AG10803 (cell line): ENCODE measurements around the gene CYCS.
A peak's percentile ranks its signal among the peaks of the same experiment; 100 is the strongest.
"Not testable (repeated sequence)": the region's sequence is repeated elsewhere in the genome, so short reads cannot be mapped to it uniquely, and the experiment has no call there.

ENCODE experiments used
- DNase-seq: peaks from one replicate; pipeline ENCODE4 v3.0.0; 2010; ENCODE audit warnings: low read depth
- H3K4me3 ChIP-seq: 2 replicates; pipeline ENCODE4 v1.5.1; 2011; ENCODE audit warnings: mild to moderate bottlenecking, low read length, control low read depth
- TF ChIP-seq, protein P1 (sequence below): conservative IDR thresholded peaks from 2 replicates; pipeline ENCODE4 v1.5.1; 2011; ENCODE audit warnings: mild to moderate bottlenecking, low read length, control low read depth, inconsistent platforms

Gene CYCS

DNA sequence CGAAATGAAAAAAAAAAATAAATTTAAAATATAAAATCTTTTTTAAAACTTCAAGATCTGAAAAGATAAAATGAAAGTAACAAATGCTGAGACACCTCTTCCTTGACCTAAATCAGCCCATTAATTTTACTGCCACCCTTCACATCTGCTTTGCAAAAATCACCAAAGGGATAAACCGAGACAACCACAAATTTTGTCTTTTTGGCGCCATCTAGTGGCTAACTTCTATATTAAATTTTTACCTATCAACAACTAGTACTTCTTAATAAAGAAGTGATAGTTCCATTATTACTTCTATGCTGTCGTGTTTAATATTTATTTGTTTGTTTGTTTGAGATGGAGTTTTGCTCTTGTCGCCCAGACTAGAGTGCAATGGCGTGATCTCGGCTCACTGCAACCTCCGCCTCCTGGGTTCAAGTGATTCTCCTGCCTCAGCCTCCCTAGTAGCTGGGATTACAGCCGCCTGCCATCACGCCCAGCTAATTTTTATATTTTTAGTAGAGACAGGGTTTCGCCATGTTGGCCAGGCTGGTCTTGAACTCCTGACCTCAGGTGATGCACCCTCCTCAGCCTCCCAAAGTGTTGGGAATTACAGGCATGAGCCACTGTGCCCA, 35.0 kb upstream of the CYCS start:
- not testable (repeated sequence) for H3K4me3 ChIP-seq
- TF ChIP-seq, protein P1, sequence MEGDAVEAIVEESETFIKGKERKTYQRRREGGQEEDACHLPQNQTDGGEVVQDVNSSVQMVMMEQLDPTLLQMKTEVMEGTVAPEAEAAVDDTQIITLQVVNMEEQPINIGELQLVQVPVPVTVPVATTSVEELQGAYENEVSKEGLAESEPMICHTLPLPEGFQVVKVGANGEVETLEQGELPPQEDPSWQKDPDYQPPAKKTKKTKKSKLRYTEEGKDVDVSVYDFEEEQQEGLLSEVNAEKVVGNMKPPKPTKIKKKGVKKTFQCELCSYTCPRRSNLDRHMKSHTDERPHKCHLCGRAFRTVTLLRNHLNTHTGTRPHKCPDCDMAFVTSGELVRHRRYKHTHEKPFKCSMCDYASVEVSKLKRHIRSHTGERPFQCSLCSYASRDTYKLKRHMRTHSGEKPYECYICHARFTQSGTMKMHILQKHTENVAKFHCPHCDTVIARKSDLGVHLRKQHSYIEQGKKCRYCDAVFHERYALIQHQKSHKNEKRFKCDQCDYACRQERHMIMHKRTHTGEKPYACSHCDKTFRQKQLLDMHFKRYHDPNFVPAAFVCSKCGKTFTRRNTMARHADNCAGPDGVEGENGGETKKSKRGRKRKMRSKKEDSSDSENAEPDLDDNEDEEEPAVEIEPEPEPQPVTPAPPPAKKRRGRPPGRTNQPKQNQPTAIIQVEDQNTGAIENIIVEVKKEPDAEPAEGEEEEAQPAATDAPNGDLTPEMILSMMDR = peak; percentile 55
- peak; percentile 49 for DNase-seq

DNA sequence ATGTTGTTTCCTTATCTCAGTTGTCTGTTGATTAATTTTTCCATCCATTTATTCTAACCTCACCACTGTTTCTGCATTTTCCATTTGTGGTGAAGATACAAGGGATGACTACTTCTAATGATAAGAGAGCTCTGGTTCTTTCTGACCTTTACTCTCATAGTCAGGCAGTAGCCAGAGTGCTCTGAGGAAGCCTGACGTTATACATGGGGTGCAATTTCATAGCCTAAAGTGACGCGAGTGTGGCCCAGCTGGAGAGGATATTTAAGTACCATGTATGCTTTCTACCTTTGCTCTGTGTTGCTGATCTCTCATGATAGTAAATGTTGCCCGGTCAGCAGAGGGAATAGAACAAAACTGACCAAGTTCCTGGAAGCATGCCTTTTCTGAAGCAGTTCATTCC, 33.9 kb upstream of the CYCS start:
- TF ChIP-seq, protein P1 = no peak
- DNase-seq = no peak
- no peak overlapping the region for H3K4me3 ChIP-seq

DNA sequence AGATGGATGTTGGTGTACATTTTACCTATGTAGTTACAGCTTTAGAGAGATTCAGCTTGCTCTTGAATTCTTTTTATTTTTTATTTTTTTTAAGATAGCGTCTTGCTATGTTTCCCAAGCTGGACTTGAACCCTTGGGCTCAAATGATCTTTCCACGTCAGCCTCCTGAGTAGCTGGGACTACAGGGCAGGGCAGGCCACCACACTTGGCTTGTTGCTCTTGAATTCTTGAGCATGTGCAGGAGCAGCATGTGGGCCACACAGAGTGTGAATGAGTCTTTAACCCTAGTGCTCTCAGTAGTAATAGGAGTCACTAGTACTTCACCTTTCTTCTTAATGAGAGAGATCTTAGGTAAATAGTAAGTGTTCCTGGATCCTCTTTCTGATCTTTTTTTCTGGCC, 26.7 kb upstream of the CYCS start:
- TF ChIP-seq, protein P1 = no peak
- no peak for DNase-seq
- H3K4me3 ChIP-seq = no peak overlapping the region

DNA sequence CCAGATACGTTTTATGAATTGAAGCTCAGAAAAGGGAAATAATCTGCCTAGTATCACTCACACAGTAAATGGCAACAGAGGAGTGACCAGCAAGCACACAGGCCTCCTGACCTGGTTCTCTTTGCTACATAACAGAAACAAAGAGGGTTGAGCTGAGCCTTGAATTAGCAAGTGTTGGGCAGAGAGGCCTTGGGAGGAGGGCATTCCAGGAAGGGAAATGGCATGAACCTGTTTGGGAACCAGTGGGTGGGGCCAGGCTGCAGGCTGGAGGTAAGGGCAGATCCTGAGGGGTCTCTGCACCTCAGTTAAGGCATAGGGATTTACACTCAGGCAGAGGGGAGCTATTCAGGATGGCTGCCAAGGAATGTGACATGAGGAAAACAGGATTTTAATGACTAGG, 24.8 kb upstream of the CYCS start:
- H3K4me3 ChIP-seq = no peak overlapping the region
- TF ChIP-seq, protein P1 = no peak
- DNase-seq = no peak

DNA sequence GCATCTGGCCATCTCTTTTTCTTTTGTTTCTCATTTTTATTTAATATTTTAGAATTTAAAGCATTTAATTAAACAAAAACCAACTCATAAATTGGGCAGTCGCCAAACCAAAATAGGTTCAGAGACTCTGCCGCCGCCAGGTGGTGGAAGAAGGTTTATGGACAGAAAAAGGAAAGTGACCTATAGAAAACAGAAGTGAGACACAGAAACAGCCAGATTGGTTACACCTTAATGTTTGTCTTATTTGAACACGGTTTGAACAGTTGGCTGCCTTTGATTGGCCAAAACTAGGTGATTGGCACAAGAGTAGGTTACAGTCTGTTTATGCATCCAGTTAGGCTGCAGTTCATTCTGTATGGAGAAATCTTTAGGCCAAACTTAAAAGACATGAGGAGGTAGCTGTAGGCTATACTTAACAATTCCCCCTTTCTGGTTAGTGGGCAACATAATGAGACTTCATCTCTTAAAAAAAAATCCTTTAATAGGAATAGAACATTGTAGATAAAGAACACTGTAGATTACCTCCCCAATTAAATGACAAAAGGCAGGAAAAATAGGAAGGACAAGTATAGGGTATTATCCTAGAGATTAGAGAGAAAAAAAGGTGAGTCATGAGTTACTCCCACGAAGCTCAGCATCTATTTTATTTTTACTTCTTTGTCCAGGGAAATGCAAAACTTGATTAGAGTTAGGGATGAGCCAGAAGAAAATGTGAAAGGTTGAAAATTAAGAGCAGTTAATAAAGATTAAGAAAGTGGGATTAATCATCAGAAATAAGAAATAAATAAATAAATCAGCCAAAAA, 23.9 kb upstream of the CYCS start:
- TF ChIP-seq, protein P1 = no peak
- no peak for DNase-seq

DNA sequence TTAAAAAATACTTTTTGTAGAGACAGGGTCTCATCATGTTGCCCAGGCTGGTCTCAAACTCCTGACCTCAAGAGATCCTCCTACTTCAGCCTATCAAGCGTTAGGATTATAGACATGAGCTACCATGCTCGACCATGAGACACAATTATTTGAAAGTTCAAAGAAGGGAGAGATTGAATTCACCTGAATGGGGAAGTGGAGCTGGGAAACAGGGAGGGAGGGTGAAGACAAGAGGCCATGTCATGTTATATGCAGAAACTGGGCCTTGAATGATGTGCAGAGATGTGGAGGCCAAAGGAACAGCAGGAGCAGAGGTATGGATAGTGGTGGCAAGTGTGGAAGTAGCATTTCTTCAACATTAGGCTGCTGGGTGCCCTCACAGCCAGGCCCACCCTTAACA, 18.7 kb upstream of the CYCS start:
- TF ChIP-seq, protein P1 = no peak
- H3K4me3 ChIP-seq = no peak overlapping the region
- DNase-seq = no peak

More for the DNA sequence above, 23.9 kb upstream of the CYCS start:
- H3K4me3 ChIP-seq = no peak overlapping the region

DNA sequence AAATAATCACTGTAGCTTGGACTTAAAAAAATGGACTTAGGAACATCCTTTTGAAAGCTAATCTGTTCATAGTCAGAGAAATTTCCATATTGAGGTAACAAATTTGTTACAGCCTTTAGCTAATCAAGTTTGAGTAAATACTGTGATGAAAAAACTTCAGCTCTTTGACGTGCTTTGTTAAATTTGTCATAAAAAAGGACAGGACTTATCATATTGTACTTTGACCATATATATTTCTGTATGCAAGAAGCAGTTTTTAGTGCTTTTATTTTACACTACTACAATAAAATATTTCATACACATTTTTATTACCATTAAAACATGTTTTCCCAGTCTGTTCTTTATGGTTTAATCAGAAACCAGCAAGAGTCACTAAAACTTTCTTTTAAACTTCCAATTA, 14.5 kb upstream of the CYCS start:
- TF ChIP-seq, protein P1 = no peak
- DNase-seq = no peak

More for the DNA sequence above, 14.5 kb upstream of the CYCS start:
- no peak overlapping the region for H3K4me3 ChIP-seq
